T47D (cell line): Measurements from ENCODE around the gene ANKMY1.

Experiments used
- DNase-seq, 2 experiments: peaks; one replicate each; pipeline versions ENCODE4 v3.0.0 to v3.0.0-alpha.2; 2011 to 2012; ENCODE audit warnings: low read depth in 1 of 2, low spot score in 1 of 2
- JUND ChIP-seq: IDR thresholded peaks from 2 replicates; pipeline ENCODE4 v1.6.1; 2012; ENCODE audit warnings: low read depth
- in situ Hi-C: cut with HindIII; loops from 2 replicates; pipeline ENCODE4 v1.10.0; 2016; ENCODE audit warnings: low sequenced_read_pairs, low pct_unique_long_range_greater_than_20kb

Gene ANKMY1

GRCh38 chr2:240573516-240574385, 16.0 kb upstream of the ANKMY1 start:
- no peak for TF ChIP-seq JUND
- DNase-seq, result no peak
- in situ Hi-C loops, result no loop called here

DNA sequence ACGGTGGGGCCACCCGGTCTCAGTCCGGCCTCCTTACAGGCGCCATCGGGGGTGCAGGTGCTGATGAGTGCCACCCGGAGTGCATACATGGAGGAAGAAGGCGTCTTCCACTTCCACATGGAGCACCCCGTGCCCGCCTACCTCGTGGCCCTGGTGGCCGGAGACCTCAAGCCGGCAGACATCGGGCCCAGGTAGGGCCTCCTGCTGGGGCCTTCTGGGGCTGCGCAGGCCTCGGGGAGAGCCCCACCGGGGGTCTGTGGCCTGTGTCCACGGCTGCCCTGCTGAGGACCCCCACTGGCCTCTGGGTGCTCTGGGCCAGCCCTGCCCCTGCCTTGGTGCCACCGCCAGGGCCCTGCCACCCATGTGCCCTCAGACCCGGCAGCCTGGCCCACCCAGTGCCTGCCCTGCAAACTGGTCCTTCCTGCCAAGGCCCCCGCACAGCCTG, 15.3 kb upstream of the ANKMY1 start:
- DNase-seq, result no peak
- in situ Hi-C loops, result no loop called here
- TF ChIP-seq JUND, result no peak

GRCh38 chr2:240572141-240573031, 14.6 kb upstream of the ANKMY1 start:
- DNase-seq, result no peak
- in situ Hi-C loops, result no loop called here
- TF ChIP-seq JUND, result no peak

DNA sequence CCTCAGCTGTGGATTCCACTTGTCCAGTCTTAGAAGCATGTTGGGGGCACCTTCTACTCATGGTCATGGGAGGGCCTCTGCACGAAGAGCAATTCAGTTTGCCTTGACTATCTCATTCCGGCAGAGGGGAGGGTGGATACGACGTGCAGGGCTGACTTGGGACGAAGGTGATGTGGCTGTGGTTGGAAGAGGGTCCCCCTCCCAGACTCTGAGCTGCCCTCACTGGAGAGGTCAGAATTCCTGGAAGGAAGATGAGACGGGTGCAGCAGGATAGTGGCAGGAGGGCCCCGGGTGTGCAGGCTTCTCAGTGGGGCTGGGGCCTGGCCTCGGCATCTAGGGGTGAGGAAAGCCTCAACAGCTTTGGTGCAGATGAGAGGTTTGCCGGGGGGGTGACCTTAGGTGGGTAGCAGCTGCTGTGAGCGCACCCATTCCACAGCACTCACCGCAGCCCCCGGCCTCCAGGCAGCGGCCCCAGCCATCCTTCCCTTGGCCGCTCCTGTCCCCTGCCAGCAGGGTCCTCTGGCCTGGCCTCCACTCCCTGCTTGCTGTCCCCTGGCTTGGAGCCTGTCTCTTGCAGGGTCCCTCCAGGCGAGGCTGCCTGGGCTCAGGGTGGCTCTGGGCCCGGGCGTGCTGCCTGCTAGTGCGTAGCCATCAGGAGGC, 13.7 kb upstream of the ANKMY1 start:
- in situ Hi-C loops, result no loop called here
- no peak for DNase-seq
- no peak for TF ChIP-seq JUND

DNA sequence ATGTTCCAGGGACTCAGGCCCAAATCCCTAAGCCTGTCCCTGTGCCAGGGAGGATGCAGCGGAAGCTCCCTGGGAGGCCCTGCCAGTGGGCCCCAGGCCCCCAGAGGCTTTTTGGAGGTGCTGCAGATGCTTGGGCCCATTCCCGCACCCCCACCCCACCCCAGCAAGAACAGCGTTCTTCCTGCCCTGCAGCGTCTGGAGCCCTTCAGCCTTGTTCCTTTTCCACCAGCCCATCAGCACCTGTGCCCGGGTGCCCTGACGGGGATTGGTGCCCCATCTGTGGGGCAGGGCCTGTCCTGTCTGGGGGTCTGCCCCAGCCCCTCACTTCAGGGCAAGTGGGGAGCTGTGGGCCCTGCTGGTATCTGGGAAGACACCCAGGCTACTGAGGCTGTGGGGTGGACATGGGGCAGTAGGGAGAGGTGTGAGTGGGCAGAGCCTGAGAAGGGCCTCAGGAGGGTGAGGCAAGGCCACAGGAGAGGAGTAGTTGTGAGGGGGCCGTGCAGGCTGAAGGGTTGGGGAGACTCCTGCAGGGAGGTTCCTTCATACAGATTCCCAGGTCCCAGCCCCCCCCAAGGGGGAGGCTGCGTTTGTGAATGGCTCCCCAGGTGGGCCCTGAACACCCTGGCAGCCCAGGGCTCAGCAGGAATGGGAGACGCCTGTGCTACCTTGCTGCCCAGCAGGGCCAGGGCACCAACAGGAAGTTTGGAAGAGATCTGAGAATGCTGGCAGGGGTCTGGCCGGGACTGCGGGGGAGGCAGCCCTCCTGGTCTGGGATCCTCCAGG, 12.9 kb upstream of the ANKMY1 start:
- DNase-seq, result no peak
- TF ChIP-seq JUND, result no peak
- in situ Hi-C loops, result no loop called here

- no peak for DNase-seq
- in situ Hi-C loops, result no loop called here
- no peak for TF ChIP-seq JUND
These were observed 12.3 kb upstream of the ANKMY1 start for GRCh38 chr2:240569998-240570530.

- no peak for TF ChIP-seq JUND
- in situ Hi-C loops, result no loop called here
- DNase-seq, result no peak
These were observed 11.8 kb upstream of the ANKMY1 start for GRCh38 chr2:240569523-240569997.

GRCh38 chr2:240568678-240569522, 11.1 kb upstream of the ANKMY1 start:
- in situ Hi-C loops, result no loop called here
- DNase-seq, result peak; percentile 33 to 66
- no peak for TF ChIP-seq JUND

GRCh38 chr2:240567872-240568677, 10.3 kb upstream of the ANKMY1 start, which contains the start of gene RNPEPL1:
TSS of gene RNPEPL1 (plus strand) at chr2:240568484. CDS start at chr2:240568587, 103 bp downstream.
- TF ChIP-seq JUND, result no peak
- in situ Hi-C loops, result no loop called here
- DNase-seq, result peak in 1 of 2 experiments; percentile 62
